IMR-90 (cell line): ENCODE measurements around the gene IGFL3. TPM values are rescaled to one million over a fixed set of nuclear protein-coding genes. Genes with fewer than 3 reads are reported as not detected.

Experiments
- ATAC-seq: fragments of 200-7000 bp; cut with Tn5 transposase; 2 replicates; pipeline ENCODE4 v1.9.1; 2020; ENCODE audit warnings: low read depth, mild to moderate bottlenecking, moderate library complexity
- BruUV-seq: library from RNA; stranded (reverse); fragments of 400-500 nt; replicated peaks from 2 replicates; lab custom pipeline; 2021; lab: Mats Ljungman, UMichigan
- CTCF ChIA-PET: fragments of 300-600 bp; formaldehyde crosslinking; extraction: SDS; loops from one replicate; lab custom pipeline; 2021; ENCODE audit warnings: antibody characterized with exemption; lab: Yijun Ruan, JAX
- POLR2A ChIA-PET: fragments of 300-600 bp; sonication (Branson Sonifier 250); formaldehyde crosslinking; loops from one replicate; lab custom pipeline; 2022; ENCODE audit warnings: antibody characterized with exemption; ENCODE audit not compliant: unreplicated experiment; lab: Charles Lee
- DNase-seq: peaks from one replicate; pipeline ENCODE4 v3.0.0; 2013
- H2AFZ ChIP-seq: replicated peaks from 2 replicates; pipeline ENCODE3; 2013; ENCODE audit warnings: low read length, mild to moderate bottlenecking; ENCODE audit not compliant: poor library complexity
- H2AK5ac ChIP-seq: 2 replicates; pipeline ENCODE4 v1.6.1; 2013; ENCODE audit warnings: low read depth, low read length, inconsistent platforms
- H2AK9ac ChIP-seq: replicated peaks from 2 replicates; pipeline ENCODE3; 2013; ENCODE audit warnings: mild to moderate bottlenecking, low read depth, low read length, moderate library complexity; ENCODE audit not compliant: poor library complexity
- H2BK120ac ChIP-seq: 2 replicates; pipeline ENCODE4 v1.6.1; 2013; ENCODE audit warnings: low read depth, low read length, inconsistent platforms
- H2BK15ac ChIP-seq: 3 replicates; pipeline ENCODE4 v1.6.1; 2013; ENCODE audit warnings: low read depth, low read length, inconsistent platforms
- H2BK20ac ChIP-seq: 2 replicates; pipeline ENCODE4 v1.6.1; 2013; ENCODE audit warnings: low read depth, mild to moderate bottlenecking, inconsistent platforms, low read length, moderate library complexity
- H2BK5ac ChIP-seq: 2 replicates; pipeline ENCODE4 v1.6.1; 2013; ENCODE audit warnings: mild to moderate bottlenecking, low read depth, low read length, inconsistent platforms; ENCODE audit not compliant: poor library complexity, severe bottlenecking
- H3K14ac ChIP-seq: replicated peaks from 2 replicates; pipeline ENCODE4 v1.6.1; 2013; ENCODE audit warnings: low read depth, low read length, inconsistent platforms
- H3K18ac ChIP-seq: 2 replicates; pipeline ENCODE4 v1.6.1; 2013; ENCODE audit warnings: low read depth, low read length, control low read depth
- H3K23ac ChIP-seq: 2 replicates; pipeline ENCODE4 v1.6.1; 2013; ENCODE audit warnings: low read depth, low read length, inconsistent platforms
- H3K27ac ChIP-seq: 2 replicates; pipeline ENCODE4 v1.5.1; 2013; ENCODE audit warnings: mild to moderate bottlenecking, control low read depth, low read length; ENCODE audit not compliant: insufficient read depth
- H3K27me3 ChIP-seq: 2 replicates; pipeline ENCODE4 v1.6.1; 2013; ENCODE audit warnings: low read length; ENCODE audit not compliant: control insufficient read depth, insufficient read depth
- H3K36me3 ChIP-seq: 2 replicates; pipeline ENCODE4 v1.6.1; 2013; ENCODE audit warnings: low read length, mixed read lengths; ENCODE audit not compliant: control insufficient read depth, insufficient read depth
- H3K4ac ChIP-seq: 2 replicates; pipeline ENCODE4 v1.6.1; 2013; ENCODE audit warnings: low read depth, low read length, inconsistent platforms
- H3K4me1 ChIP-seq: 2 replicates; pipeline ENCODE4 v1.6.1; 2013; ENCODE audit warnings: low read length, mixed read lengths; ENCODE audit not compliant: control insufficient read depth, insufficient read depth
- H3K4me2 ChIP-seq: 2 replicates; pipeline ENCODE4 v1.6.1; 2013; ENCODE audit warnings: low read depth, mild to moderate bottlenecking, control low read depth, low read length, moderate library complexity
- H3K4me3 ChIP-seq: 2 replicates; pipeline ENCODE4 v1.5.1; 2013; ENCODE audit warnings: low read depth, mild to moderate bottlenecking, control low read depth, low read length, moderate library complexity; ENCODE audit not compliant: insufficient read depth
- H3K56ac ChIP-seq: 2 replicates; pipeline ENCODE4 v1.6.1; 2013; ENCODE audit warnings: low read length, inconsistent platforms; ENCODE audit not compliant: insufficient read depth; ENCODE audit errors: extremely low read depth
- H3K79me1 ChIP-seq, 2 experiments: 2 replicates each; pipeline ENCODE4 v1.6.1; 2013; ENCODE audit warnings: low read length in 2 of 2, inconsistent platforms in 1 of 2, low read depth in 1 of 2
- H3K9ac ChIP-seq: 2 replicates; pipeline ENCODE4 v1.6.1; 2013; ENCODE audit warnings: low read depth, low read length, control low read depth
- H3K9me1 ChIP-seq: 2 replicates; pipeline ENCODE4 v1.6.1; 2013; ENCODE audit warnings: low read length, inconsistent platforms; ENCODE audit not compliant: insufficient read depth
- H3K9me3 ChIP-seq: 2 replicates; pipeline ENCODE4 v1.6.1; 2013; ENCODE audit warnings: low read length; ENCODE audit not compliant: control insufficient read depth, insufficient read depth
- H4K20me1 ChIP-seq: 2 replicates; pipeline ENCODE4 v1.6.1; 2013; ENCODE audit warnings: low read length, inconsistent platforms; ENCODE audit not compliant: insufficient read depth
- H4K5ac ChIP-seq: 2 replicates; pipeline ENCODE4 v1.6.1; 2013; ENCODE audit warnings: mild to moderate bottlenecking, low read depth, low read length, control low read depth
- H4K8ac ChIP-seq, 2 experiments: 2 replicates each; pipeline ENCODE4 v1.6.1; 2013; ENCODE audit warnings: low read depth in 2 of 2, low read length in 2 of 2, control low read depth in 1 of 2, inconsistent platforms in 1 of 2
- H4K91ac ChIP-seq: 2 replicates; pipeline ENCODE4 v1.6.1; 2013; ENCODE audit warnings: low read depth, low read length, inconsistent platforms; ENCODE audit not compliant: insufficient read depth
- BHLHE40 ChIP-seq: fragments of 150-350 bp; IDR thresholded peaks from 2 replicates; pipeline ENCODE4 v1.6.1; 2016; ENCODE audit warnings: mild to moderate bottlenecking, low read depth, low read length
- CEBPB ChIP-seq: IDR thresholded peaks from 2 replicates; pipeline ENCODE4 v1.6.1; 2012; ENCODE audit warnings: low read depth, low read length, improper control_type of control experiment
- CHD1 ChIP-seq: IDR thresholded peaks from 2 replicates; pipeline ENCODE4 v1.6.1; 2012; ENCODE audit warnings: low read depth, low read length, improper control_type of control experiment
- MAFK ChIP-seq: IDR thresholded peaks from 2 replicates; pipeline ENCODE4 v1.6.1; 2012; ENCODE audit warnings: low read depth, low read length, improper control_type of control experiment
- NFE2L2 ChIP-seq: fragments of 150-350 bp; IDR thresholded peaks from 2 replicates; pipeline ENCODE4 v1.6.1; 2016; ENCODE audit warnings: low read depth, mild to moderate bottlenecking, low read length
- RAD21 ChIP-seq: IDR thresholded peaks from 2 replicates; pipeline ENCODE4 v1.6.1; 2012; ENCODE audit warnings: low read length, improper control_type of control experiment
- RCOR1 ChIP-seq: IDR thresholded peaks from 2 replicates; pipeline ENCODE4 v1.6.1; 2012; ENCODE audit warnings: mild to moderate bottlenecking, low read length, improper control_type of control experiment; ENCODE audit not compliant: insufficient replicate concordance
- RFX5 ChIP-seq: IDR thresholded peaks from 2 replicates; pipeline ENCODE4 v1.8.0; 2012; ENCODE audit warnings: low read depth, mild to moderate bottlenecking, low read length, moderate library complexity
- WGBS, 2 experiments: methylation state at CpG; one replicate each; pipeline versions ENCODE4 v1.1.5 to v1.1.7; 2013; ENCODE audit warnings: missing lambda C conversion rate in 2 of 2; ENCODE audit not compliant: insufficient read length in 1 of 2; ENCODE audit errors: extremely low coverage in 2 of 2; 5-methylcytosine and 5-hydroxymethylcytosine counted together
- dilution Hi-C: fragments of 300-500 bp; cut with HindIII; formaldehyde crosslinking; loops from one replicate; pipeline ENCODE4 v1.14.3; 2018; ENCODE audit warnings: low sequenced_read_pairs; ENCODE audit not compliant: unreplicated experiment
- in situ Hi-C: fragments of 300-500 bp; cut with MboI; formaldehyde crosslinking; loops from 3 replicates; pipeline ENCODE4 v1.14.3; 2019; ENCODE audit warnings: low sequenced_read_pairs, inconsistent platforms, mixed read lengths
- intact Hi-C: fragments of 100-400 bp; cut with micrococcal nuclease; formaldehyde crosslinking; loops from 2 replicates; pipeline ENCODE4 v1.10.0; 2022
- polyA plus RNA-seq, 3 experiments: library from polyadenylated mRNA; depleted of rRNA; stranded (reverse); fragments of >200 nt; gene quantifications; 2 replicates each; pipeline ENCODE4 v1.2.3, GENCODE V29; 2012; ENCODE audit warnings: low replicate concordance in 1 of 3
- total RNA-seq: library from RNA; depleted of rRNA; stranded (reverse); fragments of >200 nt; gene quantifications from 2 replicates; pipeline ENCODE4 v1.2.3, GENCODE V29; 2012

The IGFL3 gene
- total and polyA plus RNA-seq, 2 of the 4 experiments (the other 2 are of a cell fraction): not detected

GRCh38 chr19:46076031-46076880 is 48.2 kb downstream of the IGFL3 start:
- no peak overlapping the region for H4K8ac ChIP-seq
- dilution Hi-C loops (no loop called here), intact Hi-C loops (no loop called here), in situ Hi-C loops (loop anchor here (10.0 kb wide), 1 partner anchor 51 kb away; the partner anchor contains the start of gene PGLYRP1)
- no peak overlapping the region for H3K18ac ChIP-seq
- H3K9me1 ChIP-seq: peaks cover 3% of the 10 kb centered on the region; the same call in 1 of the 2 replicates
- H2AFZ ChIP-seq: no peak overlapping the region
- peaks cover 51% of the 10 kb centered on the region for H3K27me3 ChIP-seq
- H3K56ac ChIP-seq: no peak overlapping the region
- H3K9ac ChIP-seq: no peak overlapping the region
- H2AK5ac ChIP-seq: no peak overlapping the region
- no peak overlapping the region for H2BK5ac ChIP-seq
- H3K4me3 ChIP-seq: no peak overlapping the region
- no peak overlapping the region for H4K5ac ChIP-seq
- H4K91ac ChIP-seq: no peak overlapping the region
- H3K14ac ChIP-seq: no peak overlapping the region
- H2BK20ac ChIP-seq: no peak overlapping the region
- ATAC-seq: no peak
- H3K9me3 ChIP-seq: peaks cover 4% of the 10 kb centered on the region
- peaks cover 7% of the 10 kb centered on the region; the same call in 1 of the 2 replicates for H4K20me1 ChIP-seq
- no CpG with 5 or more reads among the region's 9 CpGs for WGBS, 2 experiments
- POLR2A ChIA-PET: interaction anchor here (0.5 kb wide), 1 partner anchor 254 kb away, joined by 5 read pairs; no protein-coding TSS in a partner anchor
- no peak overlapping the region for H2BK120ac ChIP-seq
- H3K4ac ChIP-seq: no peak overlapping the region
- CTCF ChIA-PET: interaction anchor here (0.9 to 2.0 kb wide), 8 partner anchors 12 to 113 kb away, joined by 3 to 26 read pairs (median 6); no protein-coding TSS in a partner anchor
- no peak overlapping the region for H3K27ac ChIP-seq
- TF ChIP-seq CHD1: no peak
- no peak for TF ChIP-seq RFX5
- no peak for TF ChIP-seq RAD21
- no peak for TF ChIP-seq NFE2L2
- no peak for TF ChIP-seq RCOR1
- TF ChIP-seq BHLHE40: no peak
- TF ChIP-seq MAFK: no peak
- no peak for TF ChIP-seq CEBPB
- no peak overlapping the region for H2BK15ac ChIP-seq
- H3K4me2 ChIP-seq: no peak overlapping the region
- H3K4me1 ChIP-seq: no peaks in the 10 kb centered on the region
- no peak overlapping the region for H2AK9ac ChIP-seq
- DNase-seq: no peak
- no TSS peak for BruUV-seq
- H3K23ac ChIP-seq: 0 out of 2 replicates have a peak overlapping the region, but pooled peaks have one; percentile 74
- H3K79me1 ChIP-seq: no peaks in the 10 kb centered on the region
- H3K36me3 ChIP-seq: no peaks in the 10 kb centered on the region
